Activated CD4-positive, alpha-beta T cell treated with anti-CD3 and anti-CD28 coated beads, Interleukin-2, amount 10 ng/mL, durations not matched to agents 7 days and 5 days (primary cell): ENCODE measurements around the gene MALL. TPM values are rescaled to one million over a fixed set of nuclear protein-coding genes. Genes with fewer than 3 reads are reported as not detected.

ENCODE experiments used
- CTCF ChIA-PET: fragments of 350-600 bp; sonication (Branson Sonifier 250); formaldehyde crosslinking; loops from one replicate; lab custom pipeline; 2021; ENCODE audit warnings: antibody characterized with exemption; lab: Charles Lee
- POLR2A ChIA-PET: fragments of 350-600 bp; sonication (Branson Sonifier 250); formaldehyde crosslinking; loops from one replicate; lab custom pipeline; 2021; ENCODE audit warnings: antibody characterized with exemption; lab: Charles Lee
- DNase-seq: peaks from one replicate; pipeline ENCODE4 v3.0.0-alpha.2; 2020
- H3K27ac Mint-ChIP-seq: one replicate; pipeline ENCODE4 v1.8.0; 2021; ENCODE audit warnings: mild to moderate bottlenecking, moderate library complexity, mixed read lengths
- H3K27me3 Mint-ChIP-seq: one replicate; pipeline ENCODE4 v1.8.0; 2021; ENCODE audit warnings: mixed read lengths
- H3K36me3 Mint-ChIP-seq: one replicate; pipeline ENCODE4 v1.8.0; 2021; ENCODE audit warnings: low read depth, mixed read lengths
- H3K4me1 Mint-ChIP-seq: one replicate; pipeline ENCODE4 v1.8.0; 2021; ENCODE audit warnings: mixed read lengths
- H3K4me3 Mint-ChIP-seq: one replicate; pipeline ENCODE4 v1.8.0; 2021; ENCODE audit warnings: mild to moderate bottlenecking, moderate library complexity, mixed read lengths
- H3K9me3 Mint-ChIP-seq: one replicate; pipeline ENCODE4 v1.8.0; 2021; ENCODE audit warnings: mixed read lengths
- total RNA-seq, 2 experiments: library from RNA; stranded (reverse); gene quantifications; one replicate each; pipeline ENCODE4 v1.2.3, GENCODE V29; 2021

The MALL gene
- total RNA-seq, 2 experiments from 2014 or later, result 0.19 TPM; not detected in 1

GRCh38 chr2:110131166-110131565, 15.5 kb upstream of the MALL start:
- CTCF ChIA-PET, result no interaction called here
- Mint-ChIP-seq H3K4me3 (no peak overlapping the region), H3K9me3 (peaks cover 4% of the 10 kb centered on the region), H3K27ac (no peak overlapping the region), H3K27me3 (peaks cover 2% of the 10 kb centered on the region), H3K36me3 (no peaks in the 10 kb centered on the region), H3K4me1 (no peaks in the 10 kb centered on the region)
- no peak for DNase-seq
- POLR2A ChIA-PET, result no interaction called here

- no peaks in the 10 kb centered on the region for H3K27me3 Mint-ChIP-seq
- no peaks in the 10 kb centered on the region for H3K36me3 Mint-ChIP-seq
- H3K9me3 Mint-ChIP-seq, result peaks cover 4% of the 10 kb centered on the region
- no peak for DNase-seq
- no peak overlapping the region for H3K27ac Mint-ChIP-seq
- POLR2A ChIA-PET, result no interaction called here
- H3K4me3 Mint-ChIP-seq, result no peak overlapping the region
- no peaks in the 10 kb centered on the region for H3K4me1 Mint-ChIP-seq
- CTCF ChIA-PET, result no interaction called here
Measured at GRCh38 chr2:110130757-110131156, 15.1 kb upstream of the MALL start.

GRCh38 chr2:110126906-110127305, 11.3 kb upstream of the MALL start:
- no peak overlapping the region for H3K27ac Mint-ChIP-seq
- ChIA-PET CTCF (interaction anchor here (1.5 kb wide), 1 partner anchor 12 kb away, joined by 4 read pairs; the partner anchor contains the start of gene MALL), POLR2A (no interaction called here)
- no peaks in the 10 kb centered on the region for H3K36me3 Mint-ChIP-seq
- H3K4me3 Mint-ChIP-seq, result no peak overlapping the region
- H3K4me1 Mint-ChIP-seq, result no peaks in the 10 kb centered on the region
- no peak for DNase-seq
- no peaks in the 10 kb centered on the region for H3K27me3 Mint-ChIP-seq
- no peaks in the 10 kb centered on the region for H3K9me3 Mint-ChIP-seq

GRCh38 chr2:110126086-110126773, 10.6 kb upstream of the MALL start:
- no peak overlapping the region for H3K4me3 Mint-ChIP-seq
- ChIA-PET POLR2A (no interaction called here), CTCF (no interaction called here)
- H3K4me1 Mint-ChIP-seq, result no peaks in the 10 kb centered on the region
- no peaks in the 10 kb centered on the region for H3K36me3 Mint-ChIP-seq
- no peak overlapping the region for H3K27ac Mint-ChIP-seq
- H3K9me3 Mint-ChIP-seq, result no peaks in the 10 kb centered on the region
- no peaks in the 10 kb centered on the region for H3K27me3 Mint-ChIP-seq
- no peak for DNase-seq

- Mint-ChIP-seq H3K27ac (no peak overlapping the region), H3K27me3 (no peaks in the 10 kb centered on the region), H3K9me3 (no peaks in the 10 kb centered on the region), H3K4me3 (no peak overlapping the region), H3K36me3 (no peaks in the 10 kb centered on the region), H3K4me1 (peaks cover 5% of the 10 kb centered on the region)
- DNase-seq, result no peak
- POLR2A ChIA-PET, result no interaction called here
- CTCF ChIA-PET, result interaction anchor here (0.8 kb wide), 1 partner anchor 88 kb away, joined by 3 read pairs; no protein-coding TSS in a partner anchor
Measured at GRCh38 chr2:110124939-110125691, 9.5 kb upstream of the MALL start.

- ChIA-PET POLR2A (no interaction called here), CTCF (interaction anchor here (0.8 kb wide), 1 partner anchor 89 kb away, joined by 3 read pairs; no protein-coding TSS in a partner anchor)
- H3K36me3 Mint-ChIP-seq, result no peaks in the 10 kb centered on the region
- H3K4me3 Mint-ChIP-seq, result no peak overlapping the region
- no peak overlapping the region for H3K27ac Mint-ChIP-seq
- peaks cover 9% of the 10 kb centered on the region for H3K4me1 Mint-ChIP-seq
- no peaks in the 10 kb centered on the region for H3K9me3 Mint-ChIP-seq
- H3K27me3 Mint-ChIP-seq, result peaks cover 7% of the 10 kb centered on the region
- no peak for DNase-seq
Measured at GRCh38 chr2:110124038-110124825, 8.6 kb upstream of the MALL start.

- H3K4me1 Mint-ChIP-seq, result peaks cover 9% of the 10 kb centered on the region
- no peaks in the 10 kb centered on the region for H3K36me3 Mint-ChIP-seq
- no peak overlapping the region for H3K4me3 Mint-ChIP-seq
- POLR2A ChIA-PET, result no interaction called here
- no peak overlapping the region for H3K27ac Mint-ChIP-seq
- no peak for DNase-seq
- CTCF ChIA-PET, result no interaction called here
- peaks cover 29% of the 10 kb centered on the region for H3K27me3 Mint-ChIP-seq
- H3K9me3 Mint-ChIP-seq, result no peaks in the 10 kb centered on the region
Measured at GRCh38 chr2:110121592-110121991, 6.0 kb upstream of the MALL start.

- Mint-ChIP-seq H3K27ac (no peak overlapping the region), H3K4me1 (peaks cover 9% of the 10 kb centered on the region), H3K27me3 (peaks cover 34% of the 10 kb centered on the region), H3K4me3 (no peak overlapping the region), H3K36me3 (no peaks in the 10 kb centered on the region), H3K9me3 (no peaks in the 10 kb centered on the region)
- DNase-seq, result no peak
- CTCF ChIA-PET, result no interaction called here
- POLR2A ChIA-PET, result no interaction called here
Measured at GRCh38 chr2:110121052-110121334, 5.4 kb upstream of the MALL start.

- ChIA-PET CTCF (no interaction called here), POLR2A (no interaction called here)
- Mint-ChIP-seq H3K4me1 (peaks cover 9% of the 10 kb centered on the region), H3K27me3 (peaks cover 38% of the 10 kb centered on the region), H3K27ac (peak overlapping the region; percentile 3), H3K9me3 (no peaks in the 10 kb centered on the region), H3K36me3 (no peaks in the 10 kb centered on the region), H3K4me3 (no peak overlapping the region)
- DNase-seq, result peak; percentile 11
Measured at GRCh38 chr2:110120171-110121051, 4.8 kb upstream of the MALL start.

GRCh38 chr2:110116033-110116710, 550 bp upstream of the MALL start:
- Mint-ChIP-seq H3K27me3 (peaks cover 66% of the 10 kb centered on the region), H3K27ac (no peak overlapping the region), H3K4me3 (no peak overlapping the region), H3K4me1 (peaks cover 28% of the 10 kb centered on the region), H3K9me3 (peaks cover 2% of the 10 kb centered on the region), H3K36me3 (no peaks in the 10 kb centered on the region)
- DNase-seq, result no peak
- POLR2A ChIA-PET, result no interaction called here
- CTCF ChIA-PET, result interaction anchor here (0.9 to 1.3 kb wide), 2 partner anchors 9 to 11 kb away, joined by 3 to 4 read pairs; no protein-coding TSS in a partner anchor

- Mint-ChIP-seq H3K4me1 (peaks cover 29% of the 10 kb centered on the region), H3K27me3 (peaks cover 77% of the 10 kb centered on the region), H3K27ac (no peak overlapping the region), H3K36me3 (no peaks in the 10 kb centered on the region), H3K4me3 (no peak overlapping the region), H3K9me3 (peaks cover 4% of the 10 kb centered on the region)
- CTCF ChIA-PET, result interaction anchor here (1.3 kb wide), 1 partner anchor 13 kb away, joined by 4 read pairs; no protein-coding TSS in a partner anchor
- no peak for DNase-seq
- POLR2A ChIA-PET, result no interaction called here
Measured at GRCh38 chr2:110114831-110115255, 779 bp downstream of the MALL start.
